Sigmoid colon (tissue), 4 donors: Measurements from ENCODE around the gene PRM2.

Experiments
- EP300 ChIP-seq, 4 donors: sonication (generic); formaldehyde crosslinking; IDR thresholded peaks; one replicate each; pipeline ENCODE4 v1.6.1; 2017; ENCODE audit warnings: antibody characterized with exemption in 4 of 4
- POLR2A ChIP-seq, 2 donors: fragments of 450-650 bp; IDR thresholded peaks; one replicate each; pipeline ENCODE4 v1.6.1; 2016; ENCODE audit warnings: antibody characterized with exemption in 2 of 2, mild to moderate bottlenecking in 2 of 2, moderate library complexity in 2 of 2
- POLR2AphosphoS5 ChIP-seq, 4 donors: sonication (generic); formaldehyde crosslinking; IDR thresholded peaks; one replicate each; pipeline ENCODE4 v1.6.1; 2017; ENCODE audit warnings: antibody characterized with exemption in 4 of 4
- TF ChIP-seq, protein P1 (sequence below), 4 experiments: fragments of 450-650 bp in 3 of 4; fragments of 200-600 bp in 1 of 4; IDR thresholded peaks; one replicate each; pipeline ENCODE4 v1.5.1; 2016 to 2019; ENCODE audit warnings: antibody characterized with exemption in 4 of 4, mild to moderate bottlenecking in 3 of 4, moderate library complexity in 2 of 4

DNA sequence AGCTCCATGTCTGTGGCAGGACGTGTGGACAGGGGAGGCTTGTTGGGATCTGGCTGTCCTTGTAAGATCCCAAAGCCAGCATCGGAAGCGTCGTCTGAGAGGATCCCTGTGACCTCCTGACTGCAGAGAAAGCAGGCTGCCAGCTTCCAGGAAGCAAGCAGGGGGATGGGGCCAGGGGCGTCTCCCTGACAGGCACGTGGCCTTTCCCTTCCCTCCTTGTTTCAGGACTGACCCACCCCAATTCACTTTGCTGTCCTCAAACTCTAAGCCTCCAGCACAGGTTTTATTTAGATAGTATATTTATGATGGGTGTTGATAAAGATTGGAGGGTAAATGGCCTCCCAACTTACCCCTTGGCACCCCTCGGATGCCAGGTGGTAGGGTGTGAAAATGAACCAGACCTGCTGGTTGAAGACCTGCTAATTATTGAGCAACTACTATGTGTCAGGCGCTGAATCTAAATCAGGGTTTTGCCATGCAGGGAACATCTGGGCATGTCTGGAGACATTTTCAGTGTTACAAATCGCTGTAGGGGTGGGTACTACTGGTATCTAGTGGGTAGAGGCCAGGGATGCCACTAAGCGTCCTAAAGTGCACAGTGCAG lies 44.8 kb downstream of the PRM2 start:
- TF ChIP-seq, protein P1, sequence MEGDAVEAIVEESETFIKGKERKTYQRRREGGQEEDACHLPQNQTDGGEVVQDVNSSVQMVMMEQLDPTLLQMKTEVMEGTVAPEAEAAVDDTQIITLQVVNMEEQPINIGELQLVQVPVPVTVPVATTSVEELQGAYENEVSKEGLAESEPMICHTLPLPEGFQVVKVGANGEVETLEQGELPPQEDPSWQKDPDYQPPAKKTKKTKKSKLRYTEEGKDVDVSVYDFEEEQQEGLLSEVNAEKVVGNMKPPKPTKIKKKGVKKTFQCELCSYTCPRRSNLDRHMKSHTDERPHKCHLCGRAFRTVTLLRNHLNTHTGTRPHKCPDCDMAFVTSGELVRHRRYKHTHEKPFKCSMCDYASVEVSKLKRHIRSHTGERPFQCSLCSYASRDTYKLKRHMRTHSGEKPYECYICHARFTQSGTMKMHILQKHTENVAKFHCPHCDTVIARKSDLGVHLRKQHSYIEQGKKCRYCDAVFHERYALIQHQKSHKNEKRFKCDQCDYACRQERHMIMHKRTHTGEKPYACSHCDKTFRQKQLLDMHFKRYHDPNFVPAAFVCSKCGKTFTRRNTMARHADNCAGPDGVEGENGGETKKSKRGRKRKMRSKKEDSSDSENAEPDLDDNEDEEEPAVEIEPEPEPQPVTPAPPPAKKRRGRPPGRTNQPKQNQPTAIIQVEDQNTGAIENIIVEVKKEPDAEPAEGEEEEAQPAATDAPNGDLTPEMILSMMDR (IDR thresholded peaks at IDR 0.05): no peak
- TF ChIP-seq POLR2A (IDR thresholded peaks at IDR 0.05): no peak
- TF ChIP-seq EP300 (IDR thresholded peaks at IDR 0.05): no peak
- no peak for TF ChIP-seq POLR2AphosphoS5 (IDR thresholded peaks at IDR 0.05)
